GM18505 (cell line): Measurements from ENCODE around the gene DYSF.

Experiments
- ATAC-seq: cut with Tn5 transposase; IDR thresholded peaks from one replicate; pipeline ENCODE4 v1.9.1; 2021; ENCODE audit not compliant: unreplicated experiment
- POLR2A ChIP-seq: IDR thresholded peaks from 4 replicates; pipeline ENCODE4 v1.6.1; 2011; ENCODE audit warnings: borderline replicate concordance; ENCODE audit not compliant: insufficient read depth, insufficient read length; ENCODE audit errors: extremely low read depth

DYSF gene

DNA sequence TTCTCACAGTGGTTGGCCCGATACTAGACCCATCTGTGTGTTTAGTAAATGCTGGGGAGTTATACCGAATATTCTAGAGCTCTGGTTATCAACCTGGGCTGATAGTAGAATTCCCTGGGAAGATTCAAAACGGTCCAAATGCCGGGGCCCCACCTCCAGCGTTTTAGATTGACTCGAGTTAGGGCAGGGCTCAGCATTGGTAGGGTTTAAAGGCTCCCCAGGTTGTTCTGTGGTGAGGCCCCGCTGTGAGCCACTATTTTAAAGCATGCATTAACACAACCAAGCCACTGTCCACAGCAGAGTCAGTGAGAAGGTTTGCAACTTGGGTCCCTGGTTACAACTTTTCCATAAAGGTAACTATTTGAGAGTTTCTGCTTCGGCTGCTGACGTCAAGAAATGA is 73.6 kb downstream of the DYSF start:
- no peak for ATAC-seq
- no peak for TF ChIP-seq POLR2A

DNA sequence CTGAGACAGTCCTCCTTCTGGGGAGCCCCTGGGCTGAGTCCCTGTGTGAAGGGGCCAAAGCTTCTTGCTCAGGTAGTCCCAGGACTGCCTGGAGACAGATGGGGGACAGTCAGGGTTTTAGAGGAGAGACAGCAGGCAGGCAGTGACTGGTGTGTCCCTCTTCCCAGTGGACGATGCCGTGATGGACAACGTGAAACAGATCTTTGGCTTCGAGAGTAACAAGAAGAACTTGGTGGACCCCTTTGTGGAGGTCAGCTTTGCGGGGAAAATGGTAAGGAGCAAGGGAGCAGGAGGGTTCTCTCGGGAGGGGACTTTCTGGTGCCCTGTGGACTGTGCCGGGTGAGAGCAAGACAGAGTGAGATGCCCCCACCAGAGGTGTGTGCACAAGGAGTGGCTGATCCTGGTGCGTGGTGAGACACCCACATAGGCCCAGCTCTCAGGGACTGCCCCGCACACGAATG is 74.8 kb downstream of the DYSF start:
- ATAC-seq = no peak
- TF ChIP-seq POLR2A = no peak

DNA sequence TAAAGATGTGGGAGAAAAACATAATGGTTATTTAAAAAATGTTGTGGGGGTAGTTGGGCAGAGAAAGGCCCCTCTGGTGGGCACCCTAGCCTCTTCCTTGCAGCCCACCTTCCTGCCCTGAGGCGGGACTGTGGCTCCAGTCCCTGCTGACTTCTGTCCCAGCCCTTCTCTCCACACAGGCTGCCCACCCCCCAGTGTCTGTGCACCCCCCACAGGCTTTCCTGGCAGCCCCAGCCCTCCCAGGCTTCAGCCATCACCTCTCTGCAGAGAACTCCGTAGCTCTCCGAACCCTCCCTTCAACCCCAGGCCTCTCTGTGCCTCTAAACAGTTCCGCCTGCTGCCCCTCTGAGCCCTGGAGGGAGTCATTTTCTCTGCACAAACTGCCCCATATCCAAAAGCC is 75.4 kb downstream of the DYSF start:
- ATAC-seq = no peak
- TF ChIP-seq POLR2A = no peak

DNA sequence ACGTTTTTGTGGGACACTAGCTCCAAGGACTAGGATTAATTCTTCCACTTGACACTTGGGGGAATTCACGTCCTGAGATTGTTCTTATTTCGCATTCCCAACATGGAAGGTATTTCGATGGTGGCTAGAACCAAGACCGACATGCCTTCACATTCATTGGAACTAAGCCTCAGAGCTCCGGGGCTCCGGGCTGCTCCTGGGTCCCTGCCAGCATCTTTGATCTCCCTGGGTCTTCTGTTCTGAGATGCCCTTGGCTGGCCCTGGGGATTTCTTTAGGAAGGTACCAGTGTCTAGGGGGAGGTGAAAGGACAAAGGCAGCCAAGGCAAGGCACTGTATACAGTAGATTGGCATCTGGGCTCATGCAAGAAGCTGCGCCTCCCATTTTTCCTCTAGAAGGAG is 76.8 kb downstream of the DYSF start:
- no peak for ATAC-seq
- TF ChIP-seq POLR2A = no peak

DNA sequence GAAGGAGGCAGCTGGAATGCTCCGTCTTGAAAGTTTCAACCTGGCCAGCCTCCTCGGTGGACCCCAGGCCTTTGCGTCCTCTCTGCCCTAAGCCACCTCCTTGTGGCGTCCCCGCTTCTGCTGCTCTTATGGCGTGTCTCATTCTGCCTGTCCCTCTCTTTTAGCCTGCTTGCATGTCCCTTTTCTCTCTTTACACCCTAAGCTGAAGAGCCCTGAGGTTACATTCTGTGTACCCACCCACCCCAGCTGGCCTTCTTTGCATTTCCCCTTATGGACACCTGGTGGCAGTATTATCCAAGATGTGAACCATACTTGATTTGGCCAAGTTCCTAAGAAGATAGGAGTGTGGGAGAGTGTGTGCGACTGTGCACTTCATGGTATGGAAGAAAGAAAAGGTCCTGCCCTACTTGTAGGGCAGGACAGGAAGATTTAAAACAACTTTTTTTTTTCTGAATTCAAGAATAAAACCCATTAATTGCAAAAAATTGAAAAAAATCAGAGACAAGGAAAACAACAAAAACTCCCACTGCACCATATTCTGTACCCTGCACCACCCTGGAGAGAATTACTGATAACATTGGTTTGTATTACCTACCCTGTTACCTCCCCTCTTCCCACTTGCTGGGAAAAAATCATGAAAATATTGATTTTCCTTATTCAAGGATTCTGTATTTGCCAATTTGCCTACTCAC is 77.4 kb downstream of the DYSF start:
- no peak for TF ChIP-seq POLR2A

DNA sequence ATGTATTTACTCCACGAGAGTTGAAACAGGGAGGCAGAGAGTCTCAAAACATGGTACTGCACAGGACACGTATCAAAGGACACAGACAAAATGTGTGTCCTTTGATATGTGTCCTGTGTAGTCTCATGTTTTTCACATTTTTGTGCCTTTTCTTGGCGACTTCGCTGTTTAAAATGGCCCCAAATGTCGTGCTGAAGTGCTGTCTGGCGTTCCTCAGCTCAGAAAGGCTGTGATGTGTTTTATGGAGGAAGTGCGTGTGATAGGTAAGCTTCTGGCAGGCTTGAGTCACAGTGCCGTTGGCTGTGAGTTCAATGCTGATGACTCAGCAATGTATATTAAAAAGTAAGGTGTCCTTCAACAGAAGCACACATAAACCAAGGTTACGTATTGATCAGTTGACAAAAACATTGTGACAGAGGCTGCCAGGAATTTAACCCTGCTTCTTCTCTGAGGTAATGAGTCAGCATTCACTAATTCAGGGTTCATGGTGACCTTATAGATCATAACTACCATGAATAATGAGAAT is 78.2 kb downstream of the DYSF start:
- no peak for ATAC-seq
- TF ChIP-seq POLR2A = no peak

More for the DNA sequence above, 77.4 kb downstream of the DYSF start:
- ATAC-seq = no peak

DNA sequence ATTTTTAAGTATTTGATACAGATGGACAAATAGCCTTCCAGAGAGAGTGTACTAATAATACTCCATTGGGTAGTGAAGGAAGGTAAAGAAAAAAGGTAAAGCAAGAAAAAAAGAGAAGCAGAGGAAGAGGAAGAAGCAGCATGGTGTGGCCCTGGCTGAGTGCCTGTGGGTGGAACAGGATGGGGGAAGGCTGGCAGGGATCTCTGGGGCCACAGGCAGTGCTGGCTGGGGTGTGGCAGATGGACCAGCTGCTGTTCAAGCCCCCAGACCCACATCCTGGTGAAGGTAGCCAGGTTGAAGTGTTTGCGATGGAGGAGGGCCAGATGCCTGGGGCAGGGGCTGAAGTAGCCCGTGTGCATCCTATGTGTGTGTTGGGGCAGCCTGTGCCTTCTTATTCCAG is 79.0 kb downstream of the DYSF start:
- no peak for TF ChIP-seq POLR2A
- ATAC-seq = no peak

DNA sequence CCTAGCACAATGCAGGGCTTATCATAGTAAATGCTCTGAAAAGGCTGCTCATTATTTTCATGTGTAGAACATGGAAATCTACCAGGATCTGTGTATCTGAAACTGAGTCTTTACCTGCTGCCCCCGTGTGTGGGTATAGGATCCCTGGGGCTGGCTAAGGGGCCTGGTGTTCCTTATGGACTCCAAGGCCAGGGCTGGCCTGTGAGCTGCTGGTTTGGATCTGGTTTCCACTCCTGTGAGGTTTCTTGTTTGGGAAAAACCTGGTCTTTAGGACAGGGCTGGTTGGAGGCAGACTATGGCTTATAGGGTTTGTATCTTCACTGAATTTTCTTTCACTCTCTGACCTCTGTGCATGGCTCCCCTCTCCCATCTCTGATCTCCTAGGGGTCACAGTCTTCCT is 80.8 kb downstream of the DYSF start:
- TF ChIP-seq POLR2A = no peak
- no peak for ATAC-seq

DNA sequence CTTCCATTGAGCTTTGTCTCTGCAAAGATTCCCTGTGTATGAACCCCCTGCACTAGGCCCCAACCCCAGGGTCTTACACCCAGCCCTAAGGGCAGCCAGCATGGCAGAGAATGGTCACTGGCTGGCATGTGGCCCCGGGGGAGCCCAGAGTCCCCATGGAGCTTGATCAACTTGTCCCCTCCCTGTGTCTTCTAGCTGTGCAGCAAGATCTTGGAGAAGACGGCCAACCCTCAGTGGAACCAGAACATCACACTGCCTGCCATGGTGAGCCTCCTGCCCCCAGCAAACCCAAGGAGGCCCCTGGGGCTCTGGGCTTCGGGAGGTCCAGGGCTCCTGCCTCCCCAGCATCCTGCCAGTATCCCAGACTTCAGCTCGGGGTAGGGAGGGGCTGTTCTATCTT is 81.5 kb downstream of the DYSF start:
- no peak for TF ChIP-seq POLR2A
- ATAC-seq = no peak

DNA sequence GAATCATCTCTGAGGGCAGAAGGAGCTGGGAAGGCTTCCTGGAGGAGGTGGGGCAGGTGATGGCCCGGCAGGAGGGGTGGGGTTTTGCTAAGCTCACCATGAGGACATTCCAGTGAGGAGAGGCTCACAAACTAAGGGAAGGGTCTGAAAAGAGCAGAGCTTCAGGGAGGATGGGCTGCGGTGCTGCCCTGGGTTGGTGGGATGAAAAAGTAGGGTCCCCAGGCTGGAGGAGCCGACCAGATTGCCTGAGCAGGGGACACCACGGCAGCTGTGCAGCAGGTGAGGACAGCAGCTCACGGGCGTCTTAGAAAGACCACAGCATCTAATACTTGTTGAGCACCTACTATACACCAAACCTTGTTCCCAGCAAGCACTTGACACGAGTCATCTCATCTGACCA is 82.2 kb downstream of the DYSF start:
- no peak for TF ChIP-seq POLR2A
- no peak for ATAC-seq

DNA sequence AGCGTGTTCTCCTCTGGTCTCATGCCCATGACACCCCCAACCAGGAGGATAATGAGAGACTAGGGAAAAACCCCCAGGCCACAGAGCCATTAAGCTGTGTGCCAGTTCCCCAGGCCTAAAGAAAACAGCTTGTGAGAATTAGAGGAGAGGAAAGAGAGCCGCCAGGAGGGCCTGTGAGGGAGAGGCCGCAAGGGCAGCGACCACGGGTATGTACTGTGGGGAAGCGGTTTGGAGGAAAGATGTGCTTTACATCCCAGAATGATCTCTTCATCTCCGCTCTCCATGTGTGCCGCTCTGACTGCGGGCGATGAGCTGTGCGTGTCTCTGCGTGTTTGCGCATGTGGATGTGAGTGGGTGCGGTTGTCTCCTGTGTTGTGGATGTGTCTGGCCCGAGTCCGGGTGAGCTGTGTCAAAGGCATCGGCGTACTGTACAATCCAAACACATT is 82.9 kb downstream of the DYSF start:
- ATAC-seq = no peak

DNA sequence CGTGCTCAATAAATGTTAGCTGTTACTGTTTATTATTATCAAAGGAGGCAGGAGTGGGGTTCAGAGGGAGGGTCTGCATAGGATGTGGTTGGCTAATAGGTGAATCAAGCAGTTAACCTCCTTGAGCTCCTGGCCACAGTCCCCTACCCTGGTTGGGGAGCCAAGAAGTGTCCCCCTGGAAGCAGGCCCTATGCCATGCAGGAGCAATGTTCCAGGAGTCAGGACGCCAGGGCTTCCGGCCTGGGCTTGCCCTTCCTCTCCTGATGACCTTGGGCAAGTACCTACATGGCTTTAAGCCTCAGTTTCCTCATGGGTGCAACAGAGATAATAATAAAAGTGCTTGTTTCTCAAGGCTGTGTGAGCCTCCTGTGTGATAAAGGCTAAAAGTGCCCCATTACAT is 84.9 kb downstream of the DYSF start:
- no peak for TF ChIP-seq POLR2A
- ATAC-seq = no peak

More for the DNA sequence above, 82.9 kb downstream of the DYSF start:
- TF ChIP-seq POLR2A = no peak

DNA sequence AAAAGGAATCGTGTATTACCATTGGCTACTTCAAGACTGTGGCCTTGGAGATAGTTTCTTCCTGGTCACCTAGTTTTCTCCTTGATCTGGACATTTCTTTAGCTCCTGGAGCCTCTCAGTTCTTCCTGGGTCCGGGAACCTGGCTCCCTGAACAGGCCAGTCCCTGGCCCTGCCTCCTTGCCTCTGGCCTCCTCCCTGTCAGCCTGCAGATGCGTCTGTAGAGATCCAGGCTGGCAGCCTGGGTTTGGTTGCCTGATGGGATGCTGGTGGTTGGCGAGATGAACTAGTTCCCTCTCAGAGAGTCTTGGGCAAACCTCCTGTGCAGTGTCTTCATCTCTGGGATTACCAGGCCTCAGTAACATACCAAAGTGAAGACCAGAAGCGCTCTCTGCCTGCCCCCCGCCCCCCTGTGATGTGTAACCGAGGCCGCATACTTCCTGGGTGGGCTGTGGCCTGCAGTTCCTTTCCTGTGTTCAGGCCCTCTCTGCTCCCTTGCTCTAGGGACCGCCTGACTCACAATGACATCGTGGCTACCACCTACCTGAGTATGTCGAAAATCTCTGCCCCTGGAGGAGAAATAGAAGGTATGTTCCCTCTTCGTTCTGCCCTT is 85.4 kb downstream of the DYSF start:
- no peak for TF ChIP-seq POLR2A

DNA sequence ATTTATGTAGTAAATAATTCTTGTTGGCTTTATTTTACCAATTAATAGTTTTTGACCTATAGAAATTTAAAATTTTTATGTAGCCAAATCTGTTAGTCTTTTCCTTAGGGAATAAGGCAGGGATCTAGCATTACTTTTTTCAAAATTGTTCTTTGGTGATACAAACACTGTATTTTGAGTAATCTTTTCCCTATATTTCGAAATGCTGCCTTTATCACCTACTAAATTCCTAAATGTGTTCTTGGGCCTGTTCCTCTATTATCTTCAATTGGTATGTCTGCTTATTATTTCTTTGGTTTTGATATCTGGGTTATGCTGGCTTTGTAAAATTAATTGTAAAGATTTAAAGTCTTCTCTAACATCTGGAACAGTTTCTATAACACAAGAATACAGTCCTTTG is 87.5 kb downstream of the DYSF start:
- TF ChIP-seq POLR2A = no peak
- ATAC-seq = no peak

More for the DNA sequence above, 85.4 kb downstream of the DYSF start:
- ATAC-seq = no peak
